A673 (cell line): ENCODE data around the gene WDFY4. TPM values are rescaled to one million over a fixed set of nuclear protein-coding genes. Genes with fewer than 3 reads are reported as not detected.

Source experiments
- BruUV-seq: library from RNA; stranded (reverse); fragments of 400-500 nt; replicated peaks from 2 replicates; lab custom pipeline; 2021; lab: Mats Ljungman, UMichigan
- CTCF ChIA-PET: fragments of 300-600 bp; sonication (Branson Sonifier 250); formaldehyde crosslinking; loops from one replicate; lab custom pipeline; 2022; ENCODE audit warnings: antibody characterized with exemption; lab: Charles Lee
- POLR2A ChIA-PET: fragments of 300-600 bp; sonication (Branson Sonifier 250); formaldehyde crosslinking; loops from one replicate; lab custom pipeline; 2022; ENCODE audit warnings: antibody characterized with exemption; ENCODE audit not compliant: low non-redundant PET; lab: Charles Lee
- DNase-seq: peaks from one replicate; pipeline ENCODE4 v3.0.0-alpha.2; 2015; ENCODE audit warnings: low spot score
- H3K27ac ChIP-seq: fragments of 200-600 bp; sonication (generic); 2 replicates; pipeline ENCODE4 v1.5.1; 2016; ENCODE audit warnings: mixed run types, low read depth, mild to moderate bottlenecking, mixed read lengths, antibody characterized with exemption, low read length; ENCODE audit not compliant: poor library complexity, severe bottlenecking
- H3K27me3 ChIP-seq: fragments of 200-600 bp; sonication (generic); replicated peaks from 2 replicates; pipeline ENCODE4 v1.6.1; 2017; ENCODE audit warnings: mixed run types, low read depth, mild to moderate bottlenecking, mixed read lengths, antibody characterized with exemption, low read length; ENCODE audit not compliant: insufficient read depth, poor library complexity
- H3K36me3 ChIP-seq: fragments of 200-600 bp; sonication (generic); 2 replicates; pipeline ENCODE4 v1.6.1; 2016; ENCODE audit warnings: mixed run types, mild to moderate bottlenecking, mixed read lengths, antibody characterized with exemption, low read length; ENCODE audit not compliant: insufficient read depth, poor library complexity, severe bottlenecking
- H3K4me1 ChIP-seq: fragments of 200-600 bp; sonication (generic); 2 replicates; pipeline ENCODE4 v1.6.1; 2017; ENCODE audit warnings: mixed run types, mild to moderate bottlenecking, mixed read lengths, antibody characterized with exemption, low read length; ENCODE audit not compliant: insufficient read depth, poor library complexity, severe bottlenecking
- H3K4me3 ChIP-seq: fragments of 200-600 bp; sonication (generic); 2 replicates; pipeline ENCODE4 v1.5.1; 2016; ENCODE audit warnings: low read depth, mixed run types, mild to moderate bottlenecking, mixed read lengths, low read length; ENCODE audit not compliant: poor library complexity, severe bottlenecking
- H3K9me3 ChIP-seq: fragments of 200-600 bp; sonication (generic); 2 replicates; pipeline ENCODE4 v1.6.1; 2016; ENCODE audit warnings: mixed run types, low read depth, mild to moderate bottlenecking, mixed read lengths, antibody characterized with exemption, low read length; ENCODE audit not compliant: poor library complexity, severe bottlenecking
- EZH2 ChIP-seq: fragments of 200-600 bp; sonication (generic); IDR thresholded peaks from 2 replicates; pipeline ENCODE4 v1.6.1; 2017; ENCODE audit warnings: borderline replicate concordance, low read depth, mild to moderate bottlenecking, mixed read lengths, antibody characterized with exemption, low read length; ENCODE audit not compliant: poor library complexity, severe bottlenecking
- intact Hi-C: fragments of 100-400 bp; cut with micrococcal nuclease; formaldehyde crosslinking; loops from one replicate; pipeline ENCODE4 v1.10.0; 2022; ENCODE audit not compliant: unreplicated experiment
- total RNA-seq: library from RNA; stranded (reverse); gene quantifications from 2 replicates; pipeline ENCODE4 v1.2.3, GENCODE V29; 2021
- TF ChIP-seq, protein P1 (sequence below): fragments of 300-800, 200-600 bp; sonication (generic); conservative IDR thresholded peaks from 2 replicates; pipeline ENCODE4 v1.5.1; 2017; ENCODE audit warnings: low read depth, mild to moderate bottlenecking, antibody characterized with exemption, low read length, moderate library complexity, mixed read lengths

The WDFY4 gene
- total RNA-seq, 1 experiment from 2014 or later: not detected

DNA sequence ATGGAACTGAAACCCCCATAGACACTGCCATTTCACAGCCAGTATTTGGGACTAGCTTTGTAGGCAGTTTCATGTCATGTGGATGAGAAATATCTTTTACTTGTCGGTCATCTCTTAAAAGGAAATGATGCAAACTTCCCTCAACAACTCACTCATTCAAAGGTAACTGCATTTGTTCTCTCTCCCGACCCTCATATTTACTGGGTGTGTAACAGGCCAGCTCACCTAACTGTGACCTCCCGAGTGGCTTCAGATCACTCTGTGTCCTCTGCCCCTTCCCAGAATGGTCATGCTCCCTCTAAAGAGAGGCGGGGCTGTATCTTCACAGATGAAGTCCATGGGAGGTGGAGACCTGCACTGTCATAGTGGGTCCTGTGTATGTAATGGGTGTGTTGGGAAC is 240.3 kb downstream of the WDFY4 start:
- DNase-seq: no peak
- ChIA-PET POLR2A (no interaction called here), CTCF (no interaction called here)
- H3K36me3 ChIP-seq: no peaks in the 10 kb centered on the region
- H3K9me3 ChIP-seq: no peaks in the 10 kb centered on the region
- peaks cover 6% of the 10 kb centered on the region for H3K27me3 ChIP-seq
- no peak for TF ChIP-seq EZH2
- TF ChIP-seq, protein P1, sequence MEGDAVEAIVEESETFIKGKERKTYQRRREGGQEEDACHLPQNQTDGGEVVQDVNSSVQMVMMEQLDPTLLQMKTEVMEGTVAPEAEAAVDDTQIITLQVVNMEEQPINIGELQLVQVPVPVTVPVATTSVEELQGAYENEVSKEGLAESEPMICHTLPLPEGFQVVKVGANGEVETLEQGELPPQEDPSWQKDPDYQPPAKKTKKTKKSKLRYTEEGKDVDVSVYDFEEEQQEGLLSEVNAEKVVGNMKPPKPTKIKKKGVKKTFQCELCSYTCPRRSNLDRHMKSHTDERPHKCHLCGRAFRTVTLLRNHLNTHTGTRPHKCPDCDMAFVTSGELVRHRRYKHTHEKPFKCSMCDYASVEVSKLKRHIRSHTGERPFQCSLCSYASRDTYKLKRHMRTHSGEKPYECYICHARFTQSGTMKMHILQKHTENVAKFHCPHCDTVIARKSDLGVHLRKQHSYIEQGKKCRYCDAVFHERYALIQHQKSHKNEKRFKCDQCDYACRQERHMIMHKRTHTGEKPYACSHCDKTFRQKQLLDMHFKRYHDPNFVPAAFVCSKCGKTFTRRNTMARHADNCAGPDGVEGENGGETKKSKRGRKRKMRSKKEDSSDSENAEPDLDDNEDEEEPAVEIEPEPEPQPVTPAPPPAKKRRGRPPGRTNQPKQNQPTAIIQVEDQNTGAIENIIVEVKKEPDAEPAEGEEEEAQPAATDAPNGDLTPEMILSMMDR: no peak
- BruUV-seq: no TSS peak
- intact Hi-C loops: no loop called here
- no peak overlapping the region for H3K27ac ChIP-seq
- no peaks in the 10 kb centered on the region for H3K4me1 ChIP-seq
- H3K4me3 ChIP-seq: no peak overlapping the region

DNA sequence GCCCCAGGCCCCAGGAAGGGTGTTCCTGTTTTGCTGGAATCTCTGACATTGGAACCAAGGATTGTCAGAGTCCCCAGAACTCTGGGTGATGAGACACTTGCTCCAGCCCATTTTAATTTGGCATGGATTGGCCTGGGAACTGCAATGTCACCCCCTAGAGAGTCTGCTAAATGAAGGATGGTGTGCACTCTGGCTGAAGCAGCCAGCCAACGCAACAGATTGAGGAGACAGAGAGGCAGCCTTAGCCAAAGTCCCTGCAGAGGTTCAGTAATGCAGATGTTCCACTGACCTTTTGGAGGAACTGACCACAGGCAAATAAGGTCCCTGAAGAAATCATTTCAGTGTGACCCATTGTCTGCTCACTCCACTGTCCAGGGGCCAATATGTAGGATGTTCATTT is 241.6 kb downstream of the WDFY4 start:
- Histone ChIP-seq H3K27me3 (peaks cover 6% of the 10 kb centered on the region), H3K36me3 (no peaks in the 10 kb centered on the region), H3K4me1 (no peaks in the 10 kb centered on the region), H3K9me3 (no peaks in the 10 kb centered on the region), H3K4me3 (no peak overlapping the region), H3K27ac (no peak overlapping the region)
- CTCF ChIA-PET: no interaction called here
- POLR2A ChIA-PET: no interaction called here
- no TSS peak for BruUV-seq
- no peak for DNase-seq
- intact Hi-C loops: no loop called here
- TF ChIP-seq EZH2: no peak
- TF ChIP-seq, protein P1: no peak

DNA sequence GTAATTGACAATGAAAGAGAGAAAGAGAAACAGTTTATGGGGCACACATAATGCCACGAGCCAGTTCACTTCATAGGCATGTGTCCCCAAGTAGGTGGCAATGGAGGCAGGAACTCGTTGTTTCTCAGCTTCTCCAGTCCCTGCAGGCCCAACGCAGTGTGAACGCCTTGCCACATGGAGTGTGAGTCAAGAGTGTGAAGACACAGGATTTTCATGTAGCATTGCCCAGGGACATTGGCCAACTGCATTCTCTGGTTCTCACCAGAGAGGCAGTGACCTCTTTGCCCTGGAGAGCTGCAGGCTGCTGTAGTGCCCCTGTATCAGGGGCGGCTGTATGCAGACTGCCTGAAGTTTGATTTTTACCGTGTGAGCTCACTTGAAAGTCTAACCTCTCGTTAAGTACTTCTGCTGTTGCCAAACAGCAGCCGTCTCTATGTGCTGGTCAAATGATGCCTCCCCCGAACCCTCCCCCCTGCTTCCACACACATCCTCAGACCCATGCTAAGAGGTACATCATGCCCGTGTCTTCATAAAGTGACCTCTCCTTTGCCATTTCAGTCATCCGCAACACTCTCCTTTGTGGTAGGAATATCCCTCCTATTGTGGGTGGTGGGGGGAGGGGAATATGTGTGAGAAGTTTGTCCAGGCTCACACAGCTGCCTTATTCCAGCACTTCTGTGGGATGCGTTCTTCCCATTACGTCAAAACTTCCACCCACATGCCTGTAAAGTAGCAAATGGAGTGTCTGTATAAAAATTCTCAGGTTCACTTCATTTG is 242.3 kb downstream of the WDFY4 start:
- Histone ChIP-seq H3K27ac (no peak overlapping the region), H3K9me3 (no peaks in the 10 kb centered on the region), H3K27me3 (peaks cover 6% of the 10 kb centered on the region), H3K4me1 (no peaks in the 10 kb centered on the region), H3K4me3 (no peak overlapping the region), H3K36me3 (no peaks in the 10 kb centered on the region)
- BruUV-seq: no TSS peak
- POLR2A ChIA-PET: no interaction called here
- TF ChIP-seq, protein P1: no peak
- no peak for TF ChIP-seq EZH2
- intact Hi-C loops: no loop called here
- DNase-seq: no peak
- CTCF ChIA-PET: no interaction called here
